Kidney (tissue), 14 donors: ENCODE data around the gene MREG. TPM values are rescaled to one million over a fixed set of nuclear protein-coding genes. Genes with fewer than 3 reads are reported as not detected.

ENCODE experiments used
- DNase-seq, 5 donors: peaks; one replicate each; pipeline ENCODE4 v3.0.0-alpha.2; 2013 to 2020
- FAIRE-seq: peaks from 2 replicates; lab custom pipeline; 2012; peaks lifted over from hg19 to GRCh38; lab: Jason Lieb, UNC
- H3K27ac ChIP-seq, 2 donors: one replicate each; pipeline ENCODE4 v1.7.0; 2013; ENCODE audit warnings: low read depth in 2 of 2, low read length in 2 of 2, inconsistent platforms in 1 of 2
- H3K27me3 ChIP-seq: one replicate; pipeline ENCODE4 v1.7.1; 2013; ENCODE audit warnings: low read length, inconsistent platforms; ENCODE audit not compliant: control insufficient read depth, insufficient read depth
- H3K36me3 ChIP-seq, 3 donors: one replicate each; pipeline versions ENCODE4 v1.7.0 to v1.7.1; 2013; ENCODE audit warnings: low read length in 3 of 3, control low read depth in 1 of 3, inconsistent platforms in 1 of 3; ENCODE audit not compliant: insufficient read depth in 3 of 3, control insufficient read depth in 2 of 3
- H3K4me1 ChIP-seq, 3 donors: one replicate each; pipeline versions ENCODE4 v1.7.0 to v1.7.1; 2013; ENCODE audit warnings: low read length in 3 of 3, inconsistent platforms in 1 of 3, low read depth in 1 of 3; ENCODE audit not compliant: control insufficient read depth in 2 of 3, insufficient read depth in 2 of 3
- H3K4me3 ChIP-seq, 3 donors: one replicate each; pipeline versions ENCODE4 v1.7.0 to v1.8.1; 2013; ENCODE audit warnings: low read length in 3 of 3, control low read depth in 1 of 3, inconsistent platforms in 1 of 3
- H3K9ac ChIP-seq, 3 donors: one replicate each; pipeline versions ENCODE4 v1.7.0 to v1.7.1; 2013; ENCODE audit warnings: low read length in 3 of 3, control low read depth in 1 of 3, inconsistent platforms in 1 of 3
- H3K9me3 ChIP-seq, 3 donors: one replicate each; pipeline versions ENCODE4 v1.7.0 to v1.7.1; 2013; ENCODE audit warnings: low read length in 3 of 3, control low read depth in 1 of 3, inconsistent platforms in 1 of 3; ENCODE audit not compliant: control insufficient read depth in 2 of 3, insufficient read depth in 1 of 3
- CTCF ChIP-seq: IDR thresholded peaks from 3 replicates; pipeline ENCODE4 v1.5.1; 2012; ENCODE audit warnings: mild to moderate bottlenecking, moderate library complexity, borderline replicate concordance; ENCODE audit not compliant: insufficient read depth; ENCODE audit errors: extremely low read depth
- intact Hi-C: fragments of 100-400 bp; cut with DNase I; formaldehyde crosslinking; loops from one replicate; pipeline ENCODE4 v1.11.1; 2022
- polyA plus RNA-seq: library from polyadenylated mRNA; stranded (reverse); fragments of 350-450 nt; fragmentation: Illumina TruSeq; extraction: RNeasy Lipid Tissue Mini Kit (QIAGEN cat#74804); gene quantifications from one replicate; pipeline ENCODE4 v1.2.3, GENCODE V29; 2014; ENCODE audit warnings: low read depth, low replicate concordance; ENCODE audit not compliant: insufficient read depth
- total RNA-seq: library from RNA; stranded (reverse); fragmentation: NEBNext Ultra II Directional; extraction: Animal tissue kit (Norgen Biotek cat#: 25700); gene quantifications from one replicate; pipeline ENCODE4 v1.2.1, GENCODE V29; 2021
- donor health status: control.
- donor health status: control.
- donor health status: control.
- donor health status: control.
- donor health status: control.
- donor health status: DM: yes; HTN: yes; CAD: no.
- donor health status: Normal renal cell carcinoma (clear cell type).

Gene MREG
- total and polyA plus RNA-seq, 2 donors from 2014 or later = 3.6 to 16.7 TPM

DNA sequence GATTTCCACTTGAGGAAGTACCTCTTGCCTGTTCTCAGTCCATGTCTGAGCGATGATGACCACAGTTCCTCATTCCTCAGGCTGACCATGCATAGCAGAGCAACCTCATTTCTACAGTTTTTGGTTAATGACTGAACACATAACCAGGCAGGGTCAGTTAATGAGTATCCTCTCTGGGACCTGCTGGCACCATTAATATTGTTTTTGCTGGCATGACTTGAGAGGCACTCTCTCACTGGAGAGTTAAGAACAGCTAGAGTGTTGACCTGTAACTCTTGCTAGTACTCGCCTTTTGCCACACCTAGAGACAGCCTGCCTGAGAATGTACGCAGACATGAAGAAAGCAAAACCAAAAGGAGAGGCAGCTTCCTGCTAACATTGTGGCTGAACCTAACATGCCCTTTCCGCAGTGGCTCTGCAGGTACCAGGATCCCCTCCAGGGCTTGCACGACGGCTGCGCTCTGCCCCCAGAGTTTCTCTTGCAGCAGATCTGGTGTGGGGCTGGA lies 44.4 kb upstream of the MREG start:
- Histone ChIP-seq H3K9ac (peak overlapping the region in 2 of 3 donors; percentile 1 to 37), H3K4me3 (peak overlapping the region; percentile 22 to 49 (median 40)), H3K27me3 (no peaks in the 10 kb centered on the region), H3K9me3 (no peaks in the 10 kb centered on the region), H3K4me1 (peaks cover 9 to 14% (median 13%) of the 10 kb centered on the region in 3 donors), H3K27ac (peak overlapping the region; percentile 1 to 71), H3K36me3 (peaks cover 0 to 3% (median 0%) of the 10 kb centered on the region in 3 donors)
- intact Hi-C loops = no loop called here
- DNase-seq = peak; percentile 60 to 92 (median 86)
- peak; percentile 97 for FAIRE-seq
- no peak for TF ChIP-seq CTCF

GRCh38 chr2:216056739-216057138 lies 43.4 kb upstream of the MREG start:
- H3K9ac ChIP-seq = no peak overlapping the region
- H3K27ac ChIP-seq = peak overlapping the region; percentile 1 to 71
- intact Hi-C loops = no loop called here
- no peaks in the 10 kb centered on the region for H3K27me3 ChIP-seq
- peaks cover 9 to 14% (median 13%) of the 10 kb centered on the region in 3 donors for H3K4me1 ChIP-seq
- H3K4me3 ChIP-seq = no peak overlapping the region
- FAIRE-seq (no peak), DNase-seq (no peak)
- no peaks in the 10 kb centered on the region for H3K36me3 ChIP-seq
- no peak for TF ChIP-seq CTCF
- no peaks in the 10 kb centered on the region for H3K9me3 ChIP-seq

DNA sequence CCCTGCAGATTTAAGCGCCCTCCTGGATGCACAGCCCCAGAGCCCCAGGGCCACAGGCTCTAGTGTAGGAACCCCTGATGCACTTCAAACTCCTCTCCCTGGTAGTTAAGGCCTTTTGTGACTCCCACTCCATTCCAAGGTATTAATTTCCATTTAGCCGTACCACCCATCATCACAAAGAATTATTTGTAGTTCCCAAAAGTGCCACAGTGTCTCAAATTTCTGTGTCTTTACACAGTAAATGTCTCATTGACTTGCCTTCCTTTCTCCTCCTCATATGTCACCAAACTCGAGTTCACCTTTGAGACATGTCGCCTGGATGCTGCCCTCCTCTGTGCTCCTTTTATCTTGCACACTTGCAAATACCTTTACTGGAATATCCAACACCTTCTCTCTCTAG lies 42.3 kb upstream of the MREG start:
- TF ChIP-seq CTCF = no peak
- no peak overlapping the region for H3K4me3 ChIP-seq
- DNase-seq (peak in 3 of 5 donors; percentile 48 to 87 (median 77)), FAIRE-seq (no peak)
- H3K36me3 ChIP-seq = no peaks in the 10 kb centered on the region
- peaks cover 9 to 14% (median 13%) of the 10 kb centered on the region in 3 donors for H3K4me1 ChIP-seq
- H3K9me3 ChIP-seq = no peaks in the 10 kb centered on the region
- intact Hi-C loops = no loop called here
- no peaks in the 10 kb centered on the region for H3K27me3 ChIP-seq
- peak overlapping the region in 1 of 2 donors; percentile 71 for H3K27ac ChIP-seq
- H3K9ac ChIP-seq = no peak overlapping the region
